ENCODE results near the gene SERBP1. TPM values are rescaled to one million over a fixed set of nuclear protein-coding genes. Genes with fewer than 3 reads are reported as not detected.

SERBP1 gene
- total RNA-seq, 1 donor from 2014 or later: 174 TPM

GRCh38 chr1:67367370-67368045 is 62.7 kb downstream of the SERBP1 start:
- no peak for DNase-seq (ENCODE audit: low spot score)

GRCh38 chr1:67361641-67362040 is 68.6 kb downstream of the SERBP1 start:
- no peak for DNase-seq (ENCODE audit: low spot score)

GRCh38 chr1:67359592-67359991 is 70.6 kb downstream of the SERBP1 start:
- DNase-seq (ENCODE audit: low spot score): no peak

Other genes starting within 250 kb of the SERBP1 start
- gene IL12RB2, start 122.5 kb downstream of the SERBP1 start, total RNA-seq: 0.60 TPM

Measured in ureter (tissue), 1 donor.